Measurements from ENCODE around the gene MRPS34. TPM values are rescaled to one million over a fixed set of nuclear protein-coding genes. Genes with fewer than 3 reads are reported as not detected.

Gene MRPS34
- 10 to 100 TPM; 85.9 to 95.4 (median 87.8) TPM for total RNA-seq

GRCh38 chr16:1772908-1773702 is at the start of gene MRPS34:
TSS of gene MRPS34 (minus strand) at chr16:1773134. CDS start at chr16:1773119, 15 bp downstream.
- peak in 1 of 2 donors; percentile 79 for DNase-seq (ENCODE audit: low spot score in 2 of 2)
- Histone ChIP-seq H3K27ac (peak within 1 kb of the TSS; percentile 85 to 94), H3K27me3 (no peaks in the 10 kb centered on the region), H3K9me3 (no peaks in the 10 kb centered on the region), H3K4me1 (peaks cover 16 to 25% of the 10 kb centered on the region in 2 donors), H3K4me3 (peak within 1 kb of the TSS; percentile 91 to 97 (median 94)), H3K36me3 (peaks cover 5% of the 10 kb centered on the region)
- intact Hi-C loops (cut with DNase I; ENCODE audit: low total_unique reads) = no loop called here
- TF ChIP-seq POLR2A (IDR thresholded peaks at IDR 0.05) (peak; percentile 19), CTCF (IDR thresholded peaks at IDR 0.05) (peak; percentile 19 to 69 (median 65)), POLR2AphosphoS5 (IDR thresholded peaks at IDR 0.05) (peak; percentile 72 to 87 (median 83))

GRCh38 chr16:1821861-1822611 is 49.1 kb upstream of the MRPS34 start:
- TF ChIP-seq CTCF (IDR thresholded peaks at IDR 0.05) (no peak), POLR2A (IDR thresholded peaks at IDR 0.05) (no peak), POLR2AphosphoS5 (IDR thresholded peaks at IDR 0.05) (no peak)
- Histone ChIP-seq H3K4me3 (no peak overlapping the region), H3K9me3 (no peaks in the 10 kb centered on the region), H3K27ac (no peak overlapping the region), H3K27me3 (no peaks in the 10 kb centered on the region), H3K36me3 (peaks cover 5% of the 10 kb centered on the region), H3K4me1 (peaks cover 0 to 9% of the 10 kb centered on the region in 2 donors)
- DNase-seq (ENCODE audit: low spot score in 2 of 2) = no peak
- intact Hi-C loops (cut with DNase I; ENCODE audit: low total_unique reads) = no loop called here

GRCh38 chr16:1820946-1821290 is 48.0 kb upstream of the MRPS34 start:
- H3K27me3 ChIP-seq = no peaks in the 10 kb centered on the region
- H3K9me3 ChIP-seq = no peaks in the 10 kb centered on the region
- no peak for DNase-seq (ENCODE audit: low spot score in 2 of 2)
- H3K4me1 ChIP-seq = peaks cover 0 to 9% of the 10 kb centered on the region in 2 donors
- H3K27ac ChIP-seq = no peak overlapping the region
- intact Hi-C loops (cut with DNase I; ENCODE audit: low total_unique reads) = no loop called here
- no peak overlapping the region for H3K4me3 ChIP-seq
- H3K36me3 ChIP-seq = peaks cover 15% of the 10 kb centered on the region
- TF ChIP-seq POLR2A (IDR thresholded peaks at IDR 0.05) = no peak
- TF ChIP-seq CTCF (IDR thresholded peaks at IDR 0.05) = no peak
- TF ChIP-seq POLR2AphosphoS5 (IDR thresholded peaks at IDR 0.05) = no peak

- H3K4me3 ChIP-seq = no peak overlapping the region
- intact Hi-C loops (cut with DNase I; ENCODE audit: low total_unique reads) = no loop called here
- H3K27ac ChIP-seq = no peak overlapping the region
- peaks cover 15% of the 10 kb centered on the region for H3K36me3 ChIP-seq
- TF ChIP-seq POLR2AphosphoS5 (IDR thresholded peaks at IDR 0.05) (no peak), CTCF (IDR thresholded peaks at IDR 0.05) (no peak), POLR2A (IDR thresholded peaks at IDR 0.05) (no peak)
- peaks cover 0 to 3% of the 10 kb centered on the region in 2 donors for H3K4me1 ChIP-seq
- no peak for DNase-seq (ENCODE audit: low spot score in 2 of 2)
- no peaks in the 10 kb centered on the region for H3K9me3 ChIP-seq
- H3K27me3 ChIP-seq = no peaks in the 10 kb centered on the region
These were observed 47.4 kb upstream of the MRPS34 start for GRCh38 chr16:1820096-1820945.
